GM12872 (cell line): ENCODE data around the gene SLC43A3.

ENCODE experiments used
- CTCF ChIP-seq: IDR thresholded peaks from 3 replicates; pipeline ENCODE4 v1.5.1; 2011; ENCODE audit warnings: low read depth, mild to moderate bottlenecking, low read length, moderate library complexity; ENCODE audit not compliant: insufficient read depth

SLC43A3 gene

DNA sequence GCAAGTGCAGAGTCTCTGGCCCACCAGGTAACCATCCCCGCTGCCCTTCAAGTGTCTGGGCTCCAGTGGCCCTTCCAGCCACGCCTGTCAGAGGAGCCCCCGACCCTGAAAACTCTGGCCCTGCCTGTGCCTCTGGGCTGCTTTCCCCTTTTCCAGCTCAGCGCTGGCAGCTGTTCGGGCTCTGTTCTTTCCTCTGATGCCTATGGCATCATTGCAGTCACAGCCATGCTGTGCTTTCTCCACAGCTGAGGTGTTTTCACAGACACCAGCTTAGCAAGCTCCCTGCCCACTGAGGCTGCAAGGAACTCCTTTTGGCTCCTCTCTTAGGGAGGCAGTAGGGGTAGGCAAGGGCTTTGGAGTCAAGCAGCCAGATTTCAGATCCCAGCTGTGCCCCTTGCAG, 67.5 kb downstream of the SLC43A3 start:
- no peak for TF ChIP-seq CTCF

DNA sequence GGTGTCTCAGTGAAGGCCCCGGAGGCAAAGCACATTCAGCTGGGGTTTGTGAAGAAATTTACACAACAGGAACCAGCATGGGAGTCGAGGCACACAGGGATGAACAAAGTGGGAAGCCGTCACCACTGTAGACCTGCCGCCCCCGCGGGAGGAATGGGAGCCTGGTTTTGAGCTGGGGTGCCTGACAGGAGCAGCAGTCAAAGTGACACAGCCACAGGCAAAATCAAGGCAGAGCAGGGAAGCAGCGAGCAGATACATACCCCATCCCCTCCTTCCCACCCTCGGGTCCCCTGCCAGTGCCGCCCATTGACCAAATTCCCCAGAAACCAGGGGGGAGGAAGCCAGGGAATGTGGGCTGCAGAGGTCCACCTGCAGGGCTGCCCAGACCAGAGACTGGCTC, 67.9 kb downstream of the SLC43A3 start:
- TF ChIP-seq CTCF, result no peak

- TF ChIP-seq CTCF, result no peak
These were observed 68.4 kb downstream of the SLC43A3 start for GRCh38 chr11:57358543-57358961.

- TF ChIP-seq CTCF, result no peak
These were observed 69.1 kb downstream of the SLC43A3 start for GRCh38 chr11:57357856-57358255.

DNA sequence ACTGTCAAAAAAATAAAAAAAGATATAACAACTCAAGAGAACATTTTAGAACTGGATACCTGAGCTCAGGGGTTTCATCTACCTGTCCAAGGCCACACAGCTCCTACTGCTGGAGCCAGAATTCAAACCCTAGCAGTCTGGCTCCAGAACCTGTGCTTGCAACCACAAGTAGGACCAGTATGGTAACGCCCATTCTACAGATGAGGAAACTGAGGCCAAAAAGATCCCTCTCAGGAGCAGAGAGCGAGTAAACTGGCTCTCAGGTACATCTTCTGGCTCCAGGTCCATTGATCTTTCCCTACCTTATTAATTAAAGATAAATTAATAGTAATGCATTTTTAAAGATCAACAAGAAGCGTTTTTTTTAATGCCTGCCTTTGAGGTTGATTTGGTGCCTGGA, 69.6 kb downstream of the SLC43A3 start:
- TF ChIP-seq CTCF, result no peak
